Effector CD4-positive, alpha-beta T cell (primary cell): ENCODE data around the gene LPCAT2.

Experiments
- DNase-seq: peaks from one replicate; pipeline ENCODE4 v3.0.0-alpha.2; 2020

LPCAT2 gene

DNA sequence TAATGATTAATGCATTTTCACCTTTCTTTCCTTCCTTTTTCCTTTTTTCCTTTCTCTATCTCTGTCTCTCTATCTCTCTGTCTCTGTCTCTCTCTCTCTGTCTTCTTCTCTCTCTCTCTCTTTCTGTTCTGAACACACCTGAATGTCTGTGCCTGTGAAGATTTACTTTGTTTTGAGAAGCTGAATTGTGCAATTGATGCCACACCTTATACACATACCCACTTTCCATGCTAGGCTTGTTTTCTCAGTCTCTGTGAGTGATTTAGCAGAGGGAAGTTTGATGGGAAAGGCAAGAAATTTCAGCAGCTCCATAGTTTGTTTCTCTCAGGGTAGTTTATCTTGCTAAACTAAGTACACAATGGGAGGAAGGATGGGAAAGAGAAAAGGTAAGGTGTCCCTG lies 48.3 kb downstream of the LPCAT2 start:
- no peak for DNase-seq

DNA sequence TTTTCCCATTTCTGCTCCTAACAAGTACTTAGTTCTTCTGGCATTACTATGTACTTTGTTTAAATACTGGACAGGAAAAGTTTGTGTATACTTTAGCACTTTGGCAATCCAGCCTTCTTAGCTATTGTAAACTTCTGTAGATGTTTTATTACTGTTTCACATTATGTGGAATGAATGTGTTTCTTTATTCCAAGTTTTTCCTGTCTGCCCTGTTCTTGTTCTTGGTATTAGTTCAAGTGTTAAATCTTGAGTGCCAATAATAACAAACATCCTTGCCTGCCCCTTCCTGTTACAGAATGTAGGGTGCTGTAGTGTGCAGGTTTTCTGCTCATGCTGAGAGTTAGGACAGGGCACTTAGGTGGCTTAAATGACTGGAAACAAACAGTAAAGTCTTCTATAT lies 50.4 kb downstream of the LPCAT2 start:
- no peak for DNase-seq

GRCh38 chr16:55559933-55560516 lies 51.2 kb downstream of the LPCAT2 start:
- no peak for DNase-seq

GRCh38 chr16:55561319-55561848 lies 52.5 kb downstream of the LPCAT2 start:
- no peak for DNase-seq

DNA sequence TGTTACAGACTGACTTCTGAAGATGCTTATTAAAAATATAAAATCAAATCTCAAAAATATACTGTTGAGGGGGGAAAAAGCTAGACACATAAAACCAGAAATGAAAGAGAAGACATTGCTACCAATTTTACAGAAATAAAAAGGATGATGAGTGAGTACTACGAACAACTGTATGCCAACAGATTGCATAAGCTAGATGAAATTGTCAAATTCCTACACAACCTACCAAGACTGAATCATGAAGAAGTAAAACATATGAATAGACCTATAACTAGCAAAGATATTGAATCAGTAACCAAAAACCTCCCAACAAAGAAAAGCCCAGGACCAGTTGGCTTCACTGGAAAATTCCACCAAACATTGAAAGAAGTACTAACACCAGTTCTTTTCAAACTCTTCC lies 54.1 kb downstream of the LPCAT2 start:
- no peak for DNase-seq

DNA sequence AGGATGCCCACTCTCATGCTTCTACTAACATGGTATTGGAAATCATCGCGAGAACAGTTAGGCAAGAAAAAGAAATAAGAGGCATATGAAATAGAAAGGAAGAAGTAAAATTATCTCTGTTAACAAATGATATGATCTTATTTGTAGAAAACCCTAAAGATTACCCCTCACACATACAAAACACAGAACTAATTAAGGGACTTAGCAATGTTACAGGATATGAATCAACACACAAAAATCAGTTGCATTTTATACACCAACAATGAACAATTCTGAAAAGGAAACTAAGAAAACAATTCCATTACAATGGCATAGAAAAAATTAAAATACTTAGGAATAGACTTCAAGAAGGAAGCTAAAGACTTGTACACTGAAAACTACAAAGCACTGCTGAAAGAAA lies 54.9 kb downstream of the LPCAT2 start:
- DNase-seq: no peak

- no peak for DNase-seq
Measured at GRCh38 chr16:55565086-55565485, 56.2 kb downstream of the LPCAT2 start.

DNA sequence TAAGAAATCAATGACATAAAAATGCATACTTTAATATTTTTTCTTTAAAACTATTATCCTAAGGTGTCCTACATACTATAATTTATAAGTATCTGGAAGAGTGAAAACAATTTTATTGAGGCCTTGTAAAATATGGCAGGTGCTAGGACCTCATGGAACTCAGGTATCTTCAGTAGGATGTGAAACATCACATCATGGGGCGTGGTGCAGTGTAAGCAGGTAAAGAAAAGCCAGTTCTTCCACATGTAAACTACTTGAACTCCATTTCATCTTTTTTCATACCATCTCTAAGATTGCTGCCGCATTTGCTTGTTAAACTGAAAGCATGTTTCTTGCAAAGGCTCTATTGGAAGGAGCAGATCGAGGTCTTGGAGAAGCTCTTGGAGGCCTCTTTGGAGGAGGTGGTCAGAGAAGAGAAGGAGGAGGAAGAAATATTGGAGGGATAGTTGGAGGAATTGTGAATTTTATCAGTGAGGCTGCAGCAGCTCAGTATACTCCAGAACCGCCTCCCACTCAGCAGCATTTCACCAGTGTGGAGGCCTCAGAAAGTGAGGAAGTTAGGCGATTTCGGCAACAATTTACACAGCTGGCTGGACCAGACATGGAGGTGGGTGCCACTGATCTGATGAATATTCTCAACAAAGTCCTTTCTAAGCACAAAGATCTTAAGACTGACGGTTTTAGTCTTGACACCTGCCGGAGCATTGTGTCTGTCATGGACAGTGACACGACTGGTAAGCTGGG lies 57.7 kb downstream of the LPCAT2 start, which contains the start of gene CAPNS2:
CAPNS2 (plus strand) TSS at position 253 of the 744 bp plus-strand sequence; CDS start at position 326, 73 bp downstream.
- DNase-seq: no peak

DNA sequence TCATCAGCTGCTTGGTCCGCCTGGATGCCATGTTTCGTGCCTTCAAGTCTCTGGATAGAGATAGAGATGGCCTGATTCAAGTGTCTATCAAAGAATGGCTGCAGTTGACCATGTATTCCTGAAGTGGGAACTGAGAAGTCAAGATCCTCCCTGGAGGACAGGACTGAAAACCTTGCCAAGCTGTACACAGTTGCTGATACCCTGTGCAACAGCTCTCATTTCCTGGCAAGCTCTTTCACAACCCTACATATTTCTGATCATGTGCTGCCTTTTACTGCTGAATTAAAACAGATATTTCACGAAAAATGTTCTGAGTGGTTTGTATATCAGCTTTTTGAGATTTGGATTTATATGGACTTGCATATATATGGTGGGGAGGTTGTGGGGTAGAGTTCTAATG lies 58.5 kb downstream of the LPCAT2 start:
- no peak for DNase-seq

DNA sequence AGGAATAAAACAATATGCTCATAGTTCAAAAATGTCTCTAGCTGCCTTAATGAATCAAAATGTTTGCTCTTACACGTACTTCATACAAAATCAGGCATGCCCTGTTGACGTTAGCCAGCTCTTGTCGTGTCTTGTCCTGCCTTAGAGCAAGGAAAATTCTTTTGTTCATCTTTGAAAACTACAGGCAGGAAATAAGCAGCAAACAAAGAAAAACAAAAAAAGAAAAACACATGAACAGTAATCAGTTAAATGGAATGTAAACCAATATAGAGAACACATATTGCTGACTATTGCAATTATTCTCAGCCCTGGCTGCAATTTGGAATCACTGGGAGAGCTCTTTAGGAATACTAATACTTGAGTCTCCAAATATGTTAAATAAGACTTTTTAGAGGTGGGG lies 59.3 kb downstream of the LPCAT2 start:
- DNase-seq: no peak

- DNase-seq: no peak
Measured at GRCh38 chr16:55569025-55569424, 60.2 kb downstream of the LPCAT2 start.

- DNase-seq: no peak
Measured at GRCh38 chr16:55570159-55570558, 61.3 kb downstream of the LPCAT2 start.

- DNase-seq: no peak
Measured at GRCh38 chr16:55571191-55571897, 62.5 kb downstream of the LPCAT2 start.

DNA sequence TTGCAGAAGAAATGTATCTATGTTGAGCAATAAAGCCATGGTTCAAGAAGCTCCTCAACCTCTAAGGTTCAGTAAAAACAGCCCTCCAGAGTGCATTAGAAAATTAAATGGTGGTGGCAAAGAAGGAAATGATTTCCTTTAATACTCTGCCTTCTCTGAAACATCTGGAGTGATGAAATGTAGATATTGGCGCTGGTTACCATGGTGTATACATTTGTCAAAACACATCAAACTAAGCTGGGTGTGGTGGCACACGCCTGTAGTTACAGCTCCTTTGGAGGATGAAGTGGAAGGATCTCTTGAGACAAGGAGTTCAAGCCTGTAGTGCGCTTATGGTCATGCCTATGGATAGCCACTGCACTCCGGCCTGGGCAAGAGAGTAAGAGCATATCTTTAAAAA lies 63.6 kb downstream of the LPCAT2 start:
- DNase-seq: no peak

DNA sequence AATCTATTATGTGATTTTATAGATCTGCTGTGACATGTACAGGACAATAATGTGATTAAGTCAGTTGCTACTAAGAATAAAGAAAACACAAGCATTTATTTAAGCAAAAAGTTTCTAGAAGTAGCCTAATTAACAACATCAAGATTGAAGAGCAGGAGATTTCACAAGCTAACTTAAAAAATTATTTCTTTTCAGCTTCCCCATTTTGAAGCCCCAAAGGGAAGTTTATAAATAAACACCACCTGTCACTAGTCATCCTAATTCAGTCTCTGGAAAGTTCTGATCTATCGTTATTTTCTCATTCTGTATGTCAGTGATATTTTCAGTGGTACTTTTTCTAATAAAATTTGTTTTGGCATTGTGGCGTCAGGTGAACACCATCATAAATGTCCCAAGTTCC lies 65.9 kb downstream of the LPCAT2 start:
- no peak for DNase-seq

- DNase-seq: no peak
Measured at GRCh38 chr16:55575496-55575895, 66.6 kb downstream of the LPCAT2 start.

DNA sequence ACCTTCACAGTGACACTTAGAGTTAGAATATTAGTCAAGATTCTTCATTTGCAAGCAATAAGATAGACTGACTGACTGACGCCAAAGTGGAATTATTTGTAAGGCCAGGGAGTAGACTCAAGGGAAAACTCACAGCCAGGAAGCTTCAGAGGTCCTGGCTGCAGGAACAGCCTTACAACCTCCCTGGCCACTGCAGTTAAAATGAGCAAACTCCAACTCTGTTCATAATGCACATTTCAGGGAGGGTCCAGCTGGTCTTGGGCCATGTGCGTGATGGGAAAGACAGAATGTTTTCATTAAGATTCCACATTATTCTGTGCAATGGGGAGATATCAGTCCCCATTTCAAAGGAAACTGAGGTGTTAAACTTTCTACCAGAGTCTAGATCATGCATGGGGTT lies 67.5 kb downstream of the LPCAT2 start:
- DNase-seq: no peak

DNA sequence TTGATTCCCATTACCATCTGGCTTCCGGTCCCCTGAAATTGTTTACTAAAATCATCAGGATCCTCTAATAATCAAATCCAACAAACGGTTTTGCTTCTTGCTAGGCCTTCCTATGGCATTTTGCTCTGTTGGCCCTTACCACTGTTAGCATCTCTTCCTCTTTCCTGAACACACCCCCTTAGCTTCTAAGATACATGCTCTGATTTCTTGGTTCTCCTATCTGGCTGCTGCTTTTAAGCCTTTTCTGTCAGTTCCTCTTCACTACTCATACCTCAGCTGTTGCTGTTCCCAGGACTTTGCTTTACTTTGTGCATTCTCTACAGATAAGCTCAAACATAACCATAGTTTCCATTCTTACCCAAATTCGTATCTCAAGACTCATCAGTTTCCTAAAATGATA lies 69.0 kb downstream of the LPCAT2 start:
- DNase-seq: no peak

GRCh38 chr16:55585631-55586030 lies 76.8 kb downstream of the LPCAT2 start:
- DNase-seq: no peak

DNA sequence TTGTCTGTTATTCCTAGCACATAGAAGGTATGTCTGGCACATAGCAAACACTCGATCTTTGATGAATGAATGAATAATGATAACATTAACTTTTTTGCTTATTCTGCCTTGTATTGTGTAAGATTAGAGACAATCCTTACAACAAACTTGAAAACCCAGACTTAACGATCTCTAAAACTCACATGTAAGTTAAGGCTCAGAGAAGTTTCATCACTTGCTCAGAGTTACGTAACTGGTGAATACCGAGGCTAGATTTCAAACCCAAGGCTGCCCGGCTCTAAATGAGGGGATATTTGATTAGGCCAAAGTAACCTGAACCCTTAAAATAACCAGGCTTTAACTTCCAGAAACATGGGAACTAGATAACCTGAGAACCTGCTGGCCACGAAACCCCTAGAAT lies 79.9 kb downstream of the LPCAT2 start:
- no peak for DNase-seq

DNA sequence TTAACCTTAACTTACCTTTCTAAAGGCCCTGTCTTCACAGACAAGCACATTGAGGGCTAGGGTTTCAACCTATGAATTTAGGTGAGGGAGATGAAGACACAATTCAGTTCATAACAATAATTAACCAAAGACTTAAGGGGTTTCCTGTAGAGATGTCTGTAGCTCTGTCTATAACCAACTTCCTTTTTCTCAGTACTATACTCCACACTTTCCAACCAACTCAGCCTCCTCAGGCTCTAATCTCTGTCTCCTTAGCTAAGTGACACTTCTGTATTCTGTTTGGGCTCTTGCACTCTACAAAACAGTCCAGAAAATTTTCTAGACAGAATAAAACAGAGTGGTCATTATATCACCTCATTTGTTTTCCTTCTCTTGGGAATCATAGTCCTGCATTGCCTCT lies 83.4 kb downstream of the LPCAT2 start:
- DNase-seq: no peak

- DNase-seq: no peak
Measured at GRCh38 chr16:55597928-55598327, 89.1 kb downstream of the LPCAT2 start.

DNA sequence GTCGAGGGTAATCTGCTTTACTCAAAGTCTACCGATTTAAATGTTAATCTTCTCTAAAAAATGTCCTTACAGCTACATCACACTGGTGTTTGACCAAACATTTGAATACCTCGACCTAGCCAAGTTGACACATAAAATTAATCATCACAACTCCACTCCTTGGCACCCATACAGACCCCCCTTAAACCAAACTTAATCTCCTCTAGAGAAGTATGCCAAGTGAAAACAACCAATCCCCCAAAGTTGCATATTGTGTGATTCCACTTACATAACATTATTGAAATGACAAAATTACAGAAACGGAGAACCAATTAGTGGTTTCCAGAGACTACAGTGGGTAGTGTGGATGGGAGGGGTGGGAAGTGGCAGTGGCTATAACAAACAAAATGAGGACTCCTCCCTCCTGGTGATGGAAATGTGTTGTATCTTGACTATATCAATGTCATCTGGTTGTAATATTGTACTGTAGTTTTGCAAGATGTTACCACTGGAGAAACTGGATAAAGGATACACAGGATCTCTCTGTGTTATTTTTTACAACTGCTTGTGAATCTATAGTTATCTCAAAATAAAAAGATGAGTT lies 97.0 kb downstream of the LPCAT2 start:
- no peak for DNase-seq
